Measurements from ENCODE around the gene MYO1B.
A peak's percentile ranks its signal among the peaks of the same experiment; 100 is the strongest.

MYO1B gene

DNA sequence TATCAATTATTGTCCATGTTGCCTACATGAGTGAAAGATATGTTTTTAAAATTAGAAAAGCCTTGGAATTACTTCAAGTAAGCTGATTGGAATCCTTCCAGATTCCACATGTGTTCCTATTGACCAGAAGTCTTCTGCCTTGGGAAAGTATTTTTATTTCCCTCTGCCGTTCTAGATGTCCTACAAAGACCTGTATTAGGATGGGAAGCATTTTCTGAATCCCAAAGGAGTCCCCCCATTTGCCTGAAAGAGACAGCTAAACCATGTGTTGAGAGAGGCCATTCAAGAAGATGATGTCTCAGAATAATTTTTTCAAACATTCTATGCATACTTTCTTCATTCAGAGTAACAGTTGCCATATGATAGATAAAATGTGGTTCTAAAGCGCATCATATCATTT lies 19.0 kb upstream of the MYO1B start:
- DNase-seq (ENCODE audit: low spot score), result no peak

GRCh38 chr2:191228333-191228732 lies 16.9 kb upstream of the MYO1B start:
- DNase-seq (ENCODE audit: low spot score), result no peak

DNA sequence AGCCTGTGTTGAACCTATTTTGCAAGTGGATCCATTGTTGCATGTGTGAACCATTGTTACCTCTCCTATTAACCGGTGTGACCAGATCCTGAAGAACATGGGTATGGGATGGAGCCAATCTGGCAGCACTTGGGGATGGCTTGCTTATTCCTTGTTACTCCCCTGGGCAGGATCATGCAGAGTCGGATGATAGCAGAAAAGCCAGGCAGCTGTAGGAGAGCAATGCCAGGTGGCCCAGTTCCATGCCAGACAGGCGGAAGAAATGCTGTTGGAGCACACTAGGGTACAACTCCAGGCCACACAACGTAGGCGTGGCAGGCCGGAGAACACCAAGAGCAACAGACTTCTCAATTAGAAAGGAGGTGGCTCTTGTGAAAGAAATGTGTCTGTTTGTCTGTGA lies 16.3 kb upstream of the MYO1B start:
- no peak for DNase-seq (ENCODE audit: low spot score)

GRCh38 chr2:191230174-191230573 lies 15.0 kb upstream of the MYO1B start:
- DNase-seq (ENCODE audit: low spot score), result no peak

DNA sequence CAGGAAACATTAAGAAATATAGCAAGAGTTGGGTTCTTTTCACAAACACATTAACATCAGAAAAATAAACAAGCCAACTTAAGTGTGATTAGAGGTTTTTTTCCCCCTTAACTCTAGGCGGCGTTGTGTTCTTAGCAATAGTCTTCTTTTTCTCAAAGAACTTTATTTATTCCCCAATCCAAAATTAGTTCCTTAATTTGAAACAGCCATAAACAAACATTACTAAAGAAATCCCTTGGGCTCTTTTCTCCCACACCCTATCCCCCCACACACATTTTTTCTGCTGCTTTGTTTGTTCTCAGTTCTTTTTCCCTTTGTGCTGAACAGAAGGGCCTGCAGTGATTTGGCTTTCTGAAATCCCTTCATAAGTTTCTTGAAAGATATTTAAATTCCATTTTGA lies 13.2 kb upstream of the MYO1B start:
- no peak for DNase-seq (ENCODE audit: low spot score)

GRCh38 chr2:191233533-191233932 lies 11.7 kb upstream of the MYO1B start:
- no peak for DNase-seq (ENCODE audit: low spot score)

DNA sequence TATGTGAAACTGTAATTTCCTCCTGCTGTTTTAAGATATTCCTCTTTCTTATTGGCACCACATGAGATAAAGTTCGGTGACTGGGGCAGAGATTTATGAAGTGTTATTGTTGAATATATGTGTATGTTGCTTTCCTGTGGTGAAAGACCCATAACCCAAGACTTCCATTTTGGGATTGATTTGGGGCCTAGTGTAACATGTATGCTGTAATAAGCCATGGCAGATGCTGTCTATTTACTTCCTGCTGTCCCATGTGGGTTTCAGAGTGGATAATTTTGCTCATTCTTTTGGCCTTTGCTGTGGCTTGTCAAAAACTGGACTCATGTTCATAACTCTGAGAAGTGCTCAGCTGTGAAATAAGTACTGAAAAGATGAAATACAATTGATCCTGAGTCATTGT lies 10.8 kb upstream of the MYO1B start:
- no peak for DNase-seq (ENCODE audit: low spot score)

GRCh38 chr2:191240871-191241270 lies 4.3 kb upstream of the MYO1B start:
- DNase-seq (ENCODE audit: low spot score), result no peak

DNA sequence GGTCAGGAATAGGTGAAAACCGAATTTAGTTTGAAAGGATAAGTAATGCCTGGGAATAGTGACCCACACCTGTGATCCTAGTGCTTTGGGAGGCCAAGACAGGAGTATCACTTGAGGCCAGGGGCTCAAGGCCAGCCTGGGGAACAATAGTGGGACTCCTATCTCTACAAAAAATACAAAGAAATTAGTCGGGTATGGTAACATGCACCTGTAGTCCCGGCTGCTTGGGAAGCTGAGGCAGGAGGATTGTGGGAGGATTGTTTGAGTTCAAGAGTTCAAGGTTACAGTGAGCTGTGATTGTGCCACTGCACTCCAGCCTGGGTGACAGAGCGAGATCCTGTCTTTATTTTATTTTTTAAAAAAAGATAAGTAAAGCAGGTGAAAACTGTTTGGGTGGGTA lies 3.8 kb upstream of the MYO1B start:
- DNase-seq (ENCODE audit: low spot score), result no peak

- DNase-seq (ENCODE audit: low spot score), result no peak
Observed at GRCh38 chr2:191243154-191243553, 2.0 kb upstream of the MYO1B start.

GRCh38 chr2:191244350-191244749 lies 854 bp upstream of the MYO1B start:
- DNase-seq (ENCODE audit: low spot score), result no peak

- DNase-seq (ENCODE audit: low spot score), result peak; percentile 91
Observed at GRCh38 chr2:191245869-191246531, 796 bp downstream of the MYO1B start.

DNA sequence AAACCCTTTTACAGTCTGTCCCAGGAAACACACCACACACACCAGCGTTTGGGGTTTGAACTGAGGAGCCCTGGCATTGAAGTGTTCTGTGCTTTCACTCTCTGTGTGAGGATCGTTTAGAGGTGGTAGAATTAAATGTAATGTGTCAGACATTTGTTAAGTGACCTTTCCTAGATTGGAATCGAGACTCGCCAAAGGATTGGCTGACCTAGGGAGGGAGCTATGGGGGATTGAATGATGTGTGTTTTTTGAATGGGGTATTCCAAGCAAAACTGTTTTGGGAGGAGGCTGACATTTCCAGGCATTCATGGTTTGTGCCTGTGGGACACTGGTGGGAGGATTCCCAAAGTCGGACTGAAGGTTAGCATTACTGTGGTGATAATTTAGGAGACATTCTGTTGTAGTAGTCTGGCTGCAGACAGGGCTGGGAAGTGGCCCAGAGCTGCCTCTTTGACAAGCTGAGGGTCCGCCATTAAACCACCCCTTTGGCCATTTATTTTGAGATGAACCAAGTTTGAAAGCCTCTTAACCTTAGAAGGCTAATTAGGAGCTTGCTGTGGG lies 1.7 kb downstream of the MYO1B start:
- no peak for DNase-seq (ENCODE audit: low spot score)

DNA sequence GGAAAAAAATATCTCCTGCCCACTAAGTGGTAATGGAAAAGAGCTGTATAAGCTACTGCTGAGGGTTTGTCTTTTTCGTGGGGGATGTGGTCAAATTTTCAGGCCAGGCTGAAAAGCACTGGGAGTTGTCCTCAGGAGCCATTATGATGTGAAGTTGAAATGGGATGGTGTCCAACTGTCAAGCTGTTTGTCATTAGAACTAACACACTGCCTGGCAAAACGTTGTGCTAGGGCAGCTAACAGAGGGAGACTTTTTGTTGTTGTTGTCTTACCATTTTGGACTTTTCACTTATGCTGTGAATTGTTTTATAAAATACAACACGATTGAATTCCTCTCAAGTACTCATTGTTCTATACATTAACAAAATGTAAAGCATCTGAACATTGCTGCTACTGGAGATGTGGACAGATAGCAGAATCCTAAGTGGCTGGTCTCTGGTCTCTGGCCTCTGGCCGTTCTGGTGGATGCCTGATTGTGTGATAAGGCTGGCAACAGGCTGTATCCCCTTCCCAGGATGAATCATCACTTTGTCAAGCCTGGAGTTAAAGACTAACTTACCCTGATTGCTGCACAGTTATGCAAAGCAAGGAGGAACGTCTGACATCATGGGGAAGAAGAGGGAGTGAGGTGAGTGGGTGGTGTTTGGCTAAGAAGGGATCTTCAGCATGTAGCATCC lies 2.3 kb downstream of the MYO1B start:
- DNase-seq (ENCODE audit: low spot score), result no peak

DNA sequence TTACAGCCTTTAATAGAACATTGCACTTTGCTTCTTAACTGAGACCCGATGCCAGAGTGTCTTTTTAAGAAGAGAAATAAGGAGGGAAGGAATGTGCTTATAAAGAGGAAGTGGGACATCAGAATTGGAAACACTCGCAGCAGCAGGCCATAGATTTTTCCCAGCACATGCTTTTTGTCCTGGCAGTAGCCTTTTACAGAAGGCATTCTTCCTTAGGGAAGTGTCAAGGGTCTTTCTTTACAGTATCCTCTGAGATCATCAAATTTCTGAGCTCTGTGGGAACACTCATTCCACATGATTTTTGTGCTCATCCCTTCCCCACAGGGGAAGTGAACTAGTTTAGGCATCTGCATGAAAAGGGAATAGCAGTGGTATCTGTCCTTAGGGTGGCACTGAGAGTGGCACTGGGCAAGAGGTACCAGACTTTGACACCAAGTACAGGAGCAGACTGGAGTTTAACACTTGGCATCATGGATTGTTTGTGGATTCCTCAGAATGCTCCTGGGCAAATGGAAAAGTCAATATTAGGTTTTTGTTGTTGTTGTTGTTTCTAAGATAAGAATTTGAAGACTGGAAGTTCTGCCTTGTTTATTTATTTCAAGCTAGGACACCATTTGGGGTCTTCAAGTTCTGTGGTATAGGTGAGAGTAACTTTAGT lies 4.1 kb downstream of the MYO1B start:
- no peak for DNase-seq (ENCODE audit: low spot score)

GRCh38 chr2:191250400-191250799 lies 5.2 kb downstream of the MYO1B start:
- DNase-seq (ENCODE audit: low spot score), result no peak

DNA sequence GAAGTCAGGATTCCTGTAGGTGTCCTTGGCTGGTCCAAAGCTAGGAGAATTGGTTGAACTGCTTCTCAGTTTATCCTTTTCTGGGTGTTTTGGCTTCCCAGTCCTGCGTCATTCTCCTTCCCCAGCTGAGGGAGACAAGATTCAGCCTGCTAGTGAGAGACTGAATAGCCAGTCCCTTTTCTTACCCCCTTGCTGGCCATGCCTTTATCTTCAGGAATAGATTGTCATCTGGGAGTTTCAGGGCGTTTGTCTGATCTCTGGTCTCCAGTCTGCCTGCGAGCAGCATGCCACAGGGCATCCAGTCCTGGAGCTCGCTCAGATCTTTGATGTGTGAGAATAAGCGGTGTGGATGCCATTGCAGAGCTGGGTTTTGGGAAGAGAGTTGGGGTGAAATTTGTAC lies 5.8 kb downstream of the MYO1B start:
- DNase-seq (ENCODE audit: low spot score), result no peak

DNA sequence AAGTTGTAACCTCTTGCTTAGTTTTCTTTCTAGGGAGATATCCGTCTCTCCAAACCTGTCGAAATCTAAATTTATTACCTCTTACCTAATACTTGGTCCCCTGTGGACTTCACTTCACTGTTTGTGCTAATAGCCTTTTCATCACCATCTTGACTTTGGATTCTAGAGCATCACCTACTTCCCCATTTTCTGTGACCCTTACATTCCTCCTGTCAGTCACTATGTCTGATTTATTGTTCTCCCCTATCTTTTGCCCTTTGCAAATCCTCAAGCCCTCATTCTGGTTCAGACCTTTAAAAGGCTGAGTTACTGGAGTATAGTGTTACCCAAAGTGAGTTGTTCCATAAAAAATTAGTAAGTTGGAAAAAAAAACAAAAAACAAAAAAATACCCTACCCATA lies 7.5 kb downstream of the MYO1B start:
- no peak for DNase-seq (ENCODE audit: low spot score)

GRCh38 chr2:191253476-191253875 lies 8.3 kb downstream of the MYO1B start:
- DNase-seq (ENCODE audit: low spot score), result no peak

DNA sequence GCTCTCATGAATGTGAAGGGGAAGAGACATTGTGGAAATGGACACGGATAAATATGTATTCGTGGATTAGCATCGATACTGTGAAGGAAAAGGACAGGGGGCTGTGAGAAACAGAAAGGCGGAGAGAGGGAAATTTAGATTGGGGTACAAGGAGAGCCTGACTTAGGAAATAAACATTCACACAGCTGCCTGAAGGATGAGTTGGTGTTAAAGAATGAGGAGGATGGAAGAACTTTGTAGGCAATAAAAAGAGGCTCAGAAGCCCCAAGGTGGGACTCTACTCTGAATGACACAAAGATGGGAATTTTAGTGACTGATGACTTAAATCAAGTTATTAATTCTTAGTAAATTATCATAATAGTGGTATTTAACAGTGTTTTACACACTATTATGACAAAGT lies 10.1 kb downstream of the MYO1B start:
- DNase-seq (ENCODE audit: low spot score), result no peak

DNA sequence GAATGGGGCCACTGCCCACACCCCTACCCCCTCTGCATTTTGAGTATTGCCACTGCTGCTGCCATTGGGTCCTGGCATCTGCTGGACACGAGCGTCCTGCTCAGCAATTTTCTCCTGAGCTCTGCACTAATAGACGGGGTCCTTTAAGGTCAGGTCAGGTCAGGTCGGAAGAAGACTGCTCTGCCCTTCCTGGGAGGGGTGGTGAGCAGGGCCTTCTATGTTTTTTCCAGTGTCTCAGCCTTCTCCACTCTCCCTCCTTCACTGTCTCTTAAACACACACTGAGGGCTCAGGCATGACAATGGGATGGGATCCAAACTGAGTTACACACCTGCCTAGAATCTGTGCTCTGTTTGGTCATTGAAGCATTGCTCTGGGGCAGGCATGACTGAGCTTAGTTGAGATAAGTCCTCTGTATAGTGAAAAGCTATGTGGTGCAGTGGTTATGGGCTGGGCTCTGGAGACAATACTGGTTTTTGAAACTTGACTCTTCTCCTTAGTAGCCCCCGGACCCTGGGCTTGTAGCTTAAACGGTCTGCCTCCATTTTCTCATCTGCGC lies 10.6 kb downstream of the MYO1B start:
- DNase-seq (ENCODE audit: low spot score), result no peak

DNA sequence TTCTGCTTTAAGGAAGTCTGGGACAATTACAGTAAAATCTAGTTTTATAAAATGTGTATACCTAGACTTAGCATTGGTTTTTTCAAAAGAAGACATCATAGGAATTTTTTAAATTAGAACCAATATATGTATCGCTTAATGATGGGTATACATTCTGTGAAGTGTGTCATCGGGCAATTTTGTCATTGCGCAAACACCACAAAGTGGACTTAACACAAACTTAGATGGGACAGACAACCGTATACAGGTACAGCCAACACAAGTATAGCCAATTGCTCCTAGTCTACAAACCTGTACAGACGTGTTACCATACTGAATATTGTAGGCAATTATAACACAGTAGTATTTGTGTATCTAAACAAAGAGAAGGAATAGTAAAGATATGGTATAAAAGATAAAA lies 12.7 kb downstream of the MYO1B start:
- no peak for DNase-seq (ENCODE audit: low spot score)

- DNase-seq (ENCODE audit: low spot score), result no peak
Observed at GRCh38 chr2:191258996-191259395, 13.8 kb downstream of the MYO1B start.
